ENCODE measurements around the gene LTO1.
"Not testable (repeated sequence)": the region's sequence is repeated elsewhere in the genome, so short reads cannot be mapped to it uniquely, and the experiment has no call there.

The LTO1 gene

DNA sequence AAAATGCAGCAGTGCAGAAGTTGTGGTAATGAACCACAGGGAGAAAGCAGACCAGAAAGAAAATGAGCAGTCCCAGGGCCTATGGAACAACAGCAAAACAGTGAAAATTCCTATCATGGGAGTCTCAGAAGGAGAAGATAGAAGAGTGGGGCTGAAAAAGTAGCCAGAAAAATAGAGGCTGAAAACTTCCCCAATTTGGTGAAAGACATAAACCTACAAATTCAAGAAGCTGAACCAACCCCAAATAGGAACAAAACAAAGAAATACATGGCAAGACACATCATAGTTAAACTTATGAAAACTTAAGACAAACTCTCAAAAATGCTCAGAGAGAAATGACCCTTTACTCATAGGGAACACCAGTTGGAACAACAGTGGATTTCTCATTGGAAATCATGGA, 17.3 kb upstream of the LTO1 start:
- TF ChIP-seq POLR2A (IDR thresholded peaks at IDR 0.05; ENCODE audit: extremely low read depth, insufficient read length) (no peak), MYC (IDR thresholded peaks at IDR 0.05; ENCODE audit: low read depth, low read length) (no peak)
- TF ChIP-seq, protein P1, sequence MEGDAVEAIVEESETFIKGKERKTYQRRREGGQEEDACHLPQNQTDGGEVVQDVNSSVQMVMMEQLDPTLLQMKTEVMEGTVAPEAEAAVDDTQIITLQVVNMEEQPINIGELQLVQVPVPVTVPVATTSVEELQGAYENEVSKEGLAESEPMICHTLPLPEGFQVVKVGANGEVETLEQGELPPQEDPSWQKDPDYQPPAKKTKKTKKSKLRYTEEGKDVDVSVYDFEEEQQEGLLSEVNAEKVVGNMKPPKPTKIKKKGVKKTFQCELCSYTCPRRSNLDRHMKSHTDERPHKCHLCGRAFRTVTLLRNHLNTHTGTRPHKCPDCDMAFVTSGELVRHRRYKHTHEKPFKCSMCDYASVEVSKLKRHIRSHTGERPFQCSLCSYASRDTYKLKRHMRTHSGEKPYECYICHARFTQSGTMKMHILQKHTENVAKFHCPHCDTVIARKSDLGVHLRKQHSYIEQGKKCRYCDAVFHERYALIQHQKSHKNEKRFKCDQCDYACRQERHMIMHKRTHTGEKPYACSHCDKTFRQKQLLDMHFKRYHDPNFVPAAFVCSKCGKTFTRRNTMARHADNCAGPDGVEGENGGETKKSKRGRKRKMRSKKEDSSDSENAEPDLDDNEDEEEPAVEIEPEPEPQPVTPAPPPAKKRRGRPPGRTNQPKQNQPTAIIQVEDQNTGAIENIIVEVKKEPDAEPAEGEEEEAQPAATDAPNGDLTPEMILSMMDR (IDR thresholded peaks at IDR 0.05; ENCODE audit: low read depth, low read length), result no peak
- TF ChIP-seq, protein P2, sequence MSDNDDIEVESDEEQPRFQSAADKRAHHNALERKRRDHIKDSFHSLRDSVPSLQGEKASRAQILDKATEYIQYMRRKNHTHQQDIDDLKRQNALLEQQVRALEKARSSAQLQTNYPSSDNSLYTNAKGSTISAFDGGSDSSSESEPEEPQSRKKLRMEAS (IDR thresholded peaks at IDR 0.05; ENCODE audit: low read depth, low read length), result no peak
- H3K4me3 ChIP-seq (ENCODE audit: low read depth, low read length), result no peak overlapping the region
- DNase-seq (ENCODE audit: low read depth), result no peak

DNA sequence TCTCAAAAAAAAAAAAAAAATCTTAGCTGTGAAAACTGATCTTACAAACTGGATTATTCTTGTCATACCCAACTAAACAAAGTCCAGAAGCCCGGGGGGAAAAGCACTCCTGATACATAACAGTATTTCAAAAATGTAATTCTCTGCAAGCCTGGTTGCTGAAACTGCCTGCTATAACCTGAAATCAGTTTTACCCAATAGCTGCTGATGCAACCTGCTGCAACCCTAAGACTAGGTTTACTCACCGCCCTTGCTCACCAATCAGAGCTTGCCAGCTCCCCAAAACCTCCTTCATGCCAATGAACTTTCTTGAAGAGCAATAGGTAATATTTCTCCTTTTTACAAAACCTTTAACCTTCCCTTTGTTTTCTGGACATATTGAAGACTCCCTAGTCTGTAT, 16.3 kb upstream of the LTO1 start:
- no peak for DNase-seq (ENCODE audit: low read depth)
- TF ChIP-seq, protein P1 (IDR thresholded peaks at IDR 0.05; ENCODE audit: low read depth, low read length), result no peak
- TF ChIP-seq, protein P2 (IDR thresholded peaks at IDR 0.05; ENCODE audit: low read depth, low read length), result no peak
- TF ChIP-seq MYC (IDR thresholded peaks at IDR 0.05; ENCODE audit: low read depth, low read length) (no peak), POLR2A (IDR thresholded peaks at IDR 0.05; ENCODE audit: extremely low read depth, insufficient read length) (no peak)
- no peak overlapping the region for H3K4me3 ChIP-seq (ENCODE audit: low read depth, low read length)

DNA sequence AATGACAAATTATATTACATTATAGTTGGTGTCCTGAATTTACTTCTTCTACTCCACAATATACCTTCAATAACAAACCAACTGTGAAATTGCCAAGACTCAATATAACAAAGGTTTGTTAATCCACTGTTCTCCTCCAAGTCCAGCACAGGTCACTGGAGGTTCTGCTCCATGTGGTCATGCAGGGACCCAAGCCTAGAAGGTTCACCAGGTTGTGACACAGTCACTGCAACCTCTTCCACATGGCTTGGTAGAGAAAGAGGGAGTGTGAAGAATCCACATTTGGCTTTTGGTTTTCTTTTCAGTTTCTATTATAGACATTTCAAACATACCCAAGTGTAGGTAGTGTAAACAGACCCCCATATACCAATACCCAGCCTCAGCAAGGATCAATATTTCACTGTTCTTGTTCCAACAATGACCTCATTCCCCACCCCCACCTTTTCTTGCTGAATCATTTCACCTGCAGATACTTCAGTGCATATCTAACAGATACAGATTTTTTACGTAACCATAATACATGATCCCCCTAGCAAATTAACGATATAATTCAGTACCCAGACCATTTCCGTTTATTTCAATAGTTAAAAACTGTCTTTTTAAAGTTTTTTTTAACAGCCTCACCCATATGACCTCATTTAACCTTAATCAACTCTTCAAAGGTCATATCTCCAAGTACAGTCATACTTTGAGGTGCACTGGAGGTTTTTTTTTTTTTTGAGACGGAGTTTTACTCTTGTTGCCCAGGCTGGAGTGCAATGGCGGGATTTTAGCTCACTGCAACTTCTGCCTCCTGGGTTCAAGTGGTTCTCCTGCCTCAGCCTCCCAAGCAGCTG, 14.5 kb upstream of the LTO1 start:
- DNase-seq (ENCODE audit: low read depth), result no peak
- no peak overlapping the region for H3K4me3 ChIP-seq (ENCODE audit: low read depth, low read length)
- TF ChIP-seq, protein P1 (IDR thresholded peaks at IDR 0.05; ENCODE audit: low read depth, low read length), result no peak
- no peak for TF ChIP-seq MYC (IDR thresholded peaks at IDR 0.05; ENCODE audit: low read depth, low read length)
- TF ChIP-seq, protein P2 (IDR thresholded peaks at IDR 0.05; ENCODE audit: low read depth, low read length), result no peak
- no peak for TF ChIP-seq POLR2A (IDR thresholded peaks at IDR 0.05; ENCODE audit: extremely low read depth, insufficient read length)

DNA sequence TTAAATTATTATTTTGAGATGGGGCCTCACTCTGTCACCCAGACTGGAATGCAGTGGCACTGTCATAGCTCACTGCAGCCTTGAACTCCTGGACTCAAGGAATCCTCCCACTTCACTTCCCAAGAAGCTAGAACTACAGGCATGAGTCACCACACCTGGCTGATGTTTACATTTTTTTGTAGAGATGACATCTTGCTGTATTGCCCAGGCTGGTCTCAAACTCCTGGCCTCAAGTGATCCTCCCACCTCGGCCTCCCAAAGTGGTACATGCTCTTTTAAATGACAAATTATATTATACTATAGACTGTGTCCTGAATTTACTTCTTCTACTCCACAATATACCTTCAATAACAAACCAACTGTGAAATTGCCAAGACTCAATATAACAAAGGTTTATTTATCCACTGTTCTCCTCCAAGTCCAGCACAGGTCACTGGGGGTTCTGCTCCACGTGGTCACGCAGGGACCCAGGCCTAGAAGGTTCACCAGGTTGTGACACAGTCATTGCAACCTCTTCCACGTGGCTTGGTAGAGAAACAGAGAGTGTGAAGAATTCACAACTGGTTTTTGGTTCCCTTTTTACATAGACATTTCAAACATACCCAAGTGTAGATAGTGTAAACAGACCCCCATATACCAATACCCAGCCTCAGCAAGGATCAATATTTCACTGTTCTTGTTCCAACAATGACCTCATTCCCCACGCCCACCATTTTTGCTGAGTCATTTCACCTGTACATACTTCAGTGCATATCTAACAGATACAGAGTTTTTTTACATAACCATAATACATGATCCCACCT, 13.0 kb upstream of the LTO1 start:
- H3K4me3 ChIP-seq (ENCODE audit: low read depth, low read length); DNase-seq (ENCODE audit: low read depth): not testable (repeated sequence)

DNA sequence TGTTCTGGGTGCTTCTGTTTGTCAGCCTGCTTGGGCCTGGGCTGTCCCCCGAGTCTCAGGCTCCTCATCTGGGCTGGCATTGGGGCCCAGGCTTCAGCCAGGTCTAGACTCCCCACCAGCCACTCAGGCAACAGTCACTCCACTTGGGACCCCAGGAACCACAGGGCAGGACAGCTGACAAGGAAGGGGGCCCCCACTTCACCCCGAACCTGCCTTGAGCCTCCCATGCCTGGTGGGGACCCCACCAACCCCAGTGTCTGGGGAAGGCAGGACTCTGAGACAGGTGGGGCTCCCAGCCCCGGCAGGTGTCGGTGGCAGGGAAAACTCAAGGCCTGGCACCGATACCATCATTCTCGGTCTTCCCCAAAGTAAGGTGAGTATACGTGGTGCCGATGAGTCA, 11.7 kb upstream of the LTO1 start:
- TF ChIP-seq POLR2A (IDR thresholded peaks at IDR 0.05; ENCODE audit: extremely low read depth, insufficient read length) (no peak), MYC (IDR thresholded peaks at IDR 0.05; ENCODE audit: low read depth, low read length) (no peak)
- TF ChIP-seq, protein P2 (IDR thresholded peaks at IDR 0.05; ENCODE audit: low read depth, low read length), result no peak
- no peak for DNase-seq (ENCODE audit: low read depth)
- H3K4me3 ChIP-seq (ENCODE audit: low read depth, low read length), result no peak overlapping the region

DNA sequence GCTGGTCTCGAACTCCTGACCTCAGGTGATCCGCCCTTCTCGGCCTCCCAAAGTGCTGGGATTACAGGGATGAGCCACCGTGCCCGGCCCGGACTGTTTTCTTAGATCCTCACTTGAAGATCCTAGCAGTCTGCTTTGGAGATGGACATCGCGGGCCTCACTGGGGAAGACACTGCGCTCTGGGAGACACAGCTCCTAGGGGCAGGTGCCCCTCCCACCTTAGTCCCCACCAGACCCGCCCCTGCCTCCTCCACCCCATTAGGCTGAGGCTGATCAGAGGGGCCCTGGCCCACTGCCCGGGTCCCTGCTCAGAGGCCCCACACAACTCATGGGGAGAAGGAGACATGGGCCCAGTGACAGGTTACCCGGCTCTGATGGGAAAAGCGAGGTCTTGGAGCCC, 11.3 kb upstream of the LTO1 start:
- TF ChIP-seq, protein P2 (IDR thresholded peaks at IDR 0.05; ENCODE audit: low read depth, low read length), result no peak
- TF ChIP-seq, protein P1 (IDR thresholded peaks at IDR 0.05; ENCODE audit: low read depth, low read length), result no peak
- TF ChIP-seq POLR2A (IDR thresholded peaks at IDR 0.05; ENCODE audit: extremely low read depth, insufficient read length) (no peak), MYC (IDR thresholded peaks at IDR 0.05; ENCODE audit: low read depth, low read length) (no peak)

More for the DNA sequence above, 11.3 kb upstream of the LTO1 start:
- H3K4me3 ChIP-seq (ENCODE audit: low read depth, low read length), result no peak overlapping the region
- DNase-seq (ENCODE audit: low read depth), result no peak
